Ovary (tissue), 3 donors: ENCODE measurements around the gene HHIPL1.

ENCODE experiments used
- CTCF ChIP-seq, 3 donors: fragments of 450-650 bp in 2 of 3; fragments of 200-600 bp in 1 of 3; IDR thresholded peaks; one replicate each; pipeline versions ENCODE4 v1.5.1 to v1.8.0; 2016 to 2022; ENCODE audit warnings: antibody characterized with exemption in 3 of 3, mild to moderate bottlenecking in 1 of 3
- EP300 ChIP-seq: sonication (generic); formaldehyde crosslinking; IDR thresholded peaks from one replicate; pipeline ENCODE4 v1.6.1; 2017; ENCODE audit warnings: antibody characterized with exemption
- POLR2A ChIP-seq: fragments of 450-650 bp; IDR thresholded peaks from one replicate; pipeline ENCODE4 v1.6.1; 2017; ENCODE audit warnings: antibody characterized with exemption, mild to moderate bottlenecking, moderate library complexity
- donor health status: DM: no; HTN: no; CAD: no.

GRCh38 chr14:99602054-99602787 is 42.7 kb upstream of the HHIPL1 start:
- TF ChIP-seq POLR2A (no peak), CTCF (IDR thresholded peaks at IDR 0.05) (no peak), EP300 (no peak)
